ENCODE measurements around the gene GMDS. TPM values are rescaled to one million over a fixed set of nuclear protein-coding genes. Genes with fewer than 3 reads are reported as not detected.

GMDS gene
- total RNA-seq, 1 experiment from 2014 or later: 27.6 TPM

DNA sequence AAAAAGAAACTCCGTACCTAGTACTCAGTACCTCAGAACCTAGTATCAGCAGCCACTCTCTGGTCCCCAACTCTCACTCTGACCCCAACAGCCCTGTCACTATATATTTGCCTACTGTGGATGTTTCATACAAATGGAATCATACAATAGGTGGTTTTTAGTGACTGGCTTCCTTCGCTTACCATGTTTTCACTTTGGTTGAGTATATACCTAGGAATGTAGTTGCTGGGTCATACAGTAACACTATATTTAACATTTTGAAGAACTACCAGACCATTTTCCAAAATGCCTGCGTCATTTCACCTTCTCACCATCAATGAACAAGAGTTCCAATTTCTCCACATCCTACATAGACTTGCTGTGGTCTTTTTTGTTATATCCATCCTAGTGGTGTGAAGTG lies 283.2 kb downstream of the GMDS start:
- Histone ChIP-seq H3K27me3 (ENCODE audit: insufficient read depth, low read length) (no peaks in the 10 kb centered on the region), H3K4me2 (ENCODE audit: insufficient read depth, insufficient read length, low read length) (no peak overlapping the region), H2AK5ac (ENCODE audit: insufficient read length, low read length) (no peak overlapping the region), H4K5ac (ENCODE audit: insufficient read length, low read depth, low read length) (no peak overlapping the region), H3K23me2 (ENCODE audit: insufficient read length, low read depth, low read length, poor library complexity, severe bottlenecking) (no peaks in the 10 kb centered on the region), H3K14ac (ENCODE audit: insufficient read depth, low read length) (no peak overlapping the region), H3K79me2 (ENCODE audit: insufficient read depth, low read length) (no peaks in the 10 kb centered on the region), H3K79me1 (ENCODE audit: insufficient read depth, low read depth, low read length, poor library complexity, severe bottlenecking) (no peaks in the 10 kb centered on the region), H3K4me1 (ENCODE audit: insufficient read depth, low read length) (no peaks in the 10 kb centered on the region), H4K91ac (ENCODE audit: insufficient read length, low read depth, low read length) (no peak overlapping the region), H3K9me3 (ENCODE audit: control insufficient read depth, low read depth, low read length) (no peaks in the 10 kb centered on the region), H2BK20ac (ENCODE audit: low read depth, low read length, poor library complexity, severe bottlenecking) (no peak overlapping the region), H2AFZ (ENCODE audit: low read length) (no peak overlapping the region), H3K56ac (ENCODE audit: insufficient read length, low read depth, low read length) (no peak overlapping the region), H3K18ac (ENCODE audit: insufficient read length, low read depth, low read length) (no peak overlapping the region), H3T11ph (ENCODE audit: low read length) (no peak overlapping the region), H4K8ac (replicated peaks; ENCODE audit: insufficient read length, low read depth, low read length) (no peak overlapping the region), H3K4ac (ENCODE audit: low read depth, low read length) (no peak overlapping the region), H2BK5ac (ENCODE audit: insufficient read length, low read length) (no peak overlapping the region), H3K9ac (ENCODE audit: extremely low read depth, insufficient read length, low read length) (no peak overlapping the region), H2BK12ac (ENCODE audit: insufficient read length, low read depth, low read length) (no peak overlapping the region), H2BK120ac (ENCODE audit: low read depth, low read length, poor library complexity, severe bottlenecking) (no peak overlapping the region), H3K27ac (ENCODE audit: insufficient read length, low read depth, low read length) (no peak overlapping the region), H4K20me1 (ENCODE audit: control insufficient read depth, insufficient read depth, insufficient read length) (no peaks in the 10 kb centered on the region), H2BK15ac (ENCODE audit: low read depth, low read length) (no peak overlapping the region), H3K23ac (ENCODE audit: insufficient read length, low read depth, low read length) (no peak overlapping the region)
- Mint-ChIP-seq H3K27me3 (ENCODE audit: low read depth) (no peaks in the 10 kb centered on the region), H3K9me3 (no peaks in the 10 kb centered on the region), H3K4me3 (no peak overlapping the region), H3K27ac (no peak overlapping the region), H3K36me3 (ENCODE audit: insufficient read depth in 1 of 3, low read depth in 3 of 3) (peaks cover 0 to 2% (median 0%) of the 10 kb centered on the region in 3 experiments; a peak in 2 of 7 replicates), H3K4me1 (peaks cover 0 to 4% of the 10 kb centered on the region in 2 experiments; a peak in 2 of 4 replicates)
- DNase-seq: no peak
- TF ChIP-seq, protein P1, sequence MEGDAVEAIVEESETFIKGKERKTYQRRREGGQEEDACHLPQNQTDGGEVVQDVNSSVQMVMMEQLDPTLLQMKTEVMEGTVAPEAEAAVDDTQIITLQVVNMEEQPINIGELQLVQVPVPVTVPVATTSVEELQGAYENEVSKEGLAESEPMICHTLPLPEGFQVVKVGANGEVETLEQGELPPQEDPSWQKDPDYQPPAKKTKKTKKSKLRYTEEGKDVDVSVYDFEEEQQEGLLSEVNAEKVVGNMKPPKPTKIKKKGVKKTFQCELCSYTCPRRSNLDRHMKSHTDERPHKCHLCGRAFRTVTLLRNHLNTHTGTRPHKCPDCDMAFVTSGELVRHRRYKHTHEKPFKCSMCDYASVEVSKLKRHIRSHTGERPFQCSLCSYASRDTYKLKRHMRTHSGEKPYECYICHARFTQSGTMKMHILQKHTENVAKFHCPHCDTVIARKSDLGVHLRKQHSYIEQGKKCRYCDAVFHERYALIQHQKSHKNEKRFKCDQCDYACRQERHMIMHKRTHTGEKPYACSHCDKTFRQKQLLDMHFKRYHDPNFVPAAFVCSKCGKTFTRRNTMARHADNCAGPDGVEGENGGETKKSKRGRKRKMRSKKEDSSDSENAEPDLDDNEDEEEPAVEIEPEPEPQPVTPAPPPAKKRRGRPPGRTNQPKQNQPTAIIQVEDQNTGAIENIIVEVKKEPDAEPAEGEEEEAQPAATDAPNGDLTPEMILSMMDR (conservative IDR thresholded peaks at IDR 0.05): no peak
- WGBS (ENCODE audit: extremely low coverage, insufficient read length, low lambda C conversion rate): no CpG with 5 or more reads among the region's 3 CpGs
